VCaP (cell line): Measurements from ENCODE around the gene PRDM16.

ENCODE experiments used
- H3K27ac ChIP-seq: fragments of 450-650 bp; 2 replicates; pipeline ENCODE4 v1.5.1; 2017
- CTCF ChIP-seq: fragments of 450-650 bp; conservative IDR thresholded peaks from 2 replicates; pipeline ENCODE4 v1.5.1; 2017; ENCODE audit warnings: mild to moderate bottlenecking, moderate library complexity

PRDM16 gene

GRCh38 chr1:3326516-3327388 is 257.7 kb downstream of the PRDM16 start:
- no peak for TF ChIP-seq CTCF
- H3K27ac ChIP-seq, result no peak overlapping the region

- no peak overlapping the region for H3K27ac ChIP-seq
- TF ChIP-seq CTCF, result no peak
Measured at GRCh38 chr1:3327389-3327702, 258.3 kb downstream of the PRDM16 start.

- H3K27ac ChIP-seq, result no peak overlapping the region
- no peak for TF ChIP-seq CTCF
Measured at GRCh38 chr1:3327936-3328590, 259.1 kb downstream of the PRDM16 start.

- TF ChIP-seq CTCF, result no peak
- H3K27ac ChIP-seq, result no peak overlapping the region; the same call in 1 of the 2 replicates
Measured at GRCh38 chr1:3329640-3330281, 260.8 kb downstream of the PRDM16 start.

- H3K27ac ChIP-seq, result no peak overlapping the region; the same call in 1 of the 2 replicates
- TF ChIP-seq CTCF, result no peak
Measured at GRCh38 chr1:3330771-3331245, 261.8 kb downstream of the PRDM16 start.

- no peak overlapping the region for H3K27ac ChIP-seq
- TF ChIP-seq CTCF, result no peak
Measured at GRCh38 chr1:3331564-3331963, 262.6 kb downstream of the PRDM16 start.

GRCh38 chr1:3332043-3332442 is 263.0 kb downstream of the PRDM16 start:
- no peak overlapping the region; the same call in 1 of the 2 replicates for H3K27ac ChIP-seq
- no peak for TF ChIP-seq CTCF
